SK-N-SH treated with all-trans-retinoic acid at 6 μM for 48 hours (cell line): Measurements from ENCODE around the gene FAM43B.

Source experiments
- ARNTL ChIP-seq: fragments of 450-650 bp; formaldehyde crosslinking; IDR thresholded peaks from 2 replicates; pipeline ENCODE4 v1.5.0; 2020; ENCODE audit warnings: low read depth, mild to moderate bottlenecking, moderate library complexity, borderline replicate concordance
- BACH2 ChIP-seq: fragments of 250-450 bp; sonication (Bioruptor Pico); IDR thresholded peaks from 2 replicates; pipeline ENCODE4 v1.9.0; 2021; ENCODE audit warnings: mild to moderate bottlenecking, borderline replicate concordance
- PPARA ChIP-seq: fragments of 250-450 bp; sonication (Bioruptor Pico); IDR thresholded peaks from 2 replicates; pipeline ENCODE4 v1.5.0; 2020; ENCODE audit warnings: mild to moderate bottlenecking, borderline replicate concordance
- RARB ChIP-seq: fragments of 250-450 bp; sonication (Bioruptor Pico); IDR thresholded peaks from 2 replicates; pipeline ENCODE4 v1.8.0; 2021; ENCODE audit warnings: mild to moderate bottlenecking, moderate library complexity
- ZFP3 ChIP-seq: fragments of 250-450 bp; sonication (Bioruptor Pico); IDR thresholded peaks from 2 replicates; pipeline ENCODE4 v1.5.0; 2020; ENCODE audit warnings: mild to moderate bottlenecking, moderate library complexity
- TF ChIP-seq, protein P1 (sequence below): fragments of 250-450 bp; sonication (Bioruptor Pico); IDR thresholded peaks from 2 replicates; pipeline ENCODE4 v1.8.0; 2020; ENCODE audit warnings: mild to moderate bottlenecking, moderate library complexity, borderline replicate concordance
- TF ChIP-seq, protein P2 (sequence below): fragments of 250-450 bp; sonication (Bioruptor Pico); IDR thresholded peaks from 2 replicates; pipeline ENCODE4 v1.5.1; 2020; ENCODE audit warnings: low read depth, mild to moderate bottlenecking, moderate library complexity

DNA sequence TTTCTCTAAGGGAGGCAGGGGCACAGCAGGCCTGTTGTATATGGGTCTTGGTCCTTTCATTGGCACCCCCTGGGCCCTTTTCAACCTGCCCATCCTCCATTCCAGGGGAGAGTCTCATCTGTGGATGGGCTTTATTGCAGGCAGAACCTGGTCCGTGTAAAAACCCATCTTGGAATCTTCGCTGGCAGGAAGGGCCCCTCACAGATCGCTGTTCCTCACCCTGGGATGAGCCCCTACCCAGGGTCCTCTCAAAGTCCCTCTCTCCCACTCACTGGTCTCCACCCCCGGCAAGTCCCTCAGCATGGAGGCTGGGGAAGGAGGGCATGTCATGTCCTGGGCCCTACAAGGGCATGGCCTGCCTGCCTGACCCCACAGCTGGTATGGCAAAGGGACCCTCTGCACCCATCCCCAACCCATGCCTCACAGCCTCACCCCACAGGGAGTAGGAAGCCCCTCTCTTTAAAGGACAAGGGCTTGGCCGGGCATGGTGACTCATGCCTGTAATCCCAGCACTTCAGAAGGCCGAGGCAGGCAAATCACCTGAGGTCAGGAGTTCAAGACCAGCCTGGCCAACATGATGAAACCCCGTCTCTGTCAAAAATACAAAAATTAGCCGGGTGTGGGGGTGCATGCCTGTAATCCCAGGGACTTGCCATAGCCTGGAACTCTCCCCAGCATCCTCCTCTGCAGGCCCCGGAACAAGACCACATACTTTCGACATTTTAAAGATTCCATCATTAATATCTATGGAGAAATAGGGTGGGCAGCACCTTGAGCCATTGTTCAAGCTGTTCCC lies 23.4 kb downstream of the FAM43B start:
- no peak for TF ChIP-seq ZFP3 (CRISPR knock-in tag)
- TF ChIP-seq, protein P1, sequence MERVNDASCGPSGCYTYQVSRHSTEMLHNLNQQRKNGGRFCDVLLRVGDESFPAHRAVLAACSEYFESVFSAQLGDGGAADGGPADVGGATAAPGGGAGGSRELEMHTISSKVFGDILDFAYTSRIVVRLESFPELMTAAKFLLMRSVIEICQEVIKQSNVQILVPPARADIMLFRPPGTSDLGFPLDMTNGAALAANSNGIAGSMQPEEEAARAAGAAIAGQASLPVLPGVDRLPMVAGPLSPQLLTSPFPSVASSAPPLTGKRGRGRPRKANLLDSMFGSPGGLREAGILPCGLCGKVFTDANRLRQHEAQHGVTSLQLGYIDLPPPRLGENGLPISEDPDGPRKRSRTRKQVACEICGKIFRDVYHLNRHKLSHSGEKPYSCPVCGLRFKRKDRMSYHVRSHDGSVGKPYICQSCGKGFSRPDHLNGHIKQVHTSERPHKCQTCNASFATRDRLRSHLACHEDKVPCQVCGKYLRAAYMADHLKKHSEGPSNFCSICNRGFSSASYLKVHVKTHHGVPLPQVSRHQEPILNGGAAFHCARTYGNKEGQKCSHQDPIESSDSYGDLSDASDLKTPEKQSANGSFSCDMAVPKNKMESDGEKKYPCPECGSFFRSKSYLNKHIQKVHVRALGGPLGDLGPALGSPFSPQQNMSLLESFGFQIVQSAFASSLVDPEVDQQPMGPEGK (CRISPR knock-in tag), result no peak
- TF ChIP-seq, protein P2, sequence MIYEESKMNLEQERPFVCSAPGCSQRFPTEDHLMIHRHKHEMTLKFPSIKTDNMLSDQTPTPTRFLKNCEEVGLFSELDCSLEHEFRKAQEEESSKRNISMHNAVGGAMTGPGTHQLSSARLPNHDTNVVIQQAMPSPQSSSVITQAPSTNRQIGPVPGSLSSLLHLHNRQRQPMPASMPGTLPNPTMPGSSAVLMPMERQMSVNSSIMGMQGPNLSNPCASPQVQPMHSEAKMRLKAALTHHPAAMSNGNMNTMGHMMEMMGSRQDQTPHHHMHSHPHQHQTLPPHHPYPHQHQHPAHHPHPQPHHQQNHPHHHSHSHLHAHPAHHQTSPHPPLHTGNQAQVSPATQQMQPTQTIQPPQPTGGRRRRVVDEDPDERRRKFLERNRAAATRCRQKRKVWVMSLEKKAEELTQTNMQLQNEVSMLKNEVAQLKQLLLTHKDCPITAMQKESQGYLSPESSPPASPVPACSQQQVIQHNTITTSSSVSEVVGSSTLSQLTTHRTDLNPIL (CRISPR knock-in tag), result no peak
- no peak for TF ChIP-seq PPARA (CRISPR knock-in tag)
- TF ChIP-seq ARNTL (CRISPR knock-in tag), result no peak
- TF ChIP-seq RARB (CRISPR knock-in tag), result no peak
- no peak for TF ChIP-seq BACH2 (CRISPR knock-in tag)
